ENCODE results near the gene TMPRSS9.

DNA sequence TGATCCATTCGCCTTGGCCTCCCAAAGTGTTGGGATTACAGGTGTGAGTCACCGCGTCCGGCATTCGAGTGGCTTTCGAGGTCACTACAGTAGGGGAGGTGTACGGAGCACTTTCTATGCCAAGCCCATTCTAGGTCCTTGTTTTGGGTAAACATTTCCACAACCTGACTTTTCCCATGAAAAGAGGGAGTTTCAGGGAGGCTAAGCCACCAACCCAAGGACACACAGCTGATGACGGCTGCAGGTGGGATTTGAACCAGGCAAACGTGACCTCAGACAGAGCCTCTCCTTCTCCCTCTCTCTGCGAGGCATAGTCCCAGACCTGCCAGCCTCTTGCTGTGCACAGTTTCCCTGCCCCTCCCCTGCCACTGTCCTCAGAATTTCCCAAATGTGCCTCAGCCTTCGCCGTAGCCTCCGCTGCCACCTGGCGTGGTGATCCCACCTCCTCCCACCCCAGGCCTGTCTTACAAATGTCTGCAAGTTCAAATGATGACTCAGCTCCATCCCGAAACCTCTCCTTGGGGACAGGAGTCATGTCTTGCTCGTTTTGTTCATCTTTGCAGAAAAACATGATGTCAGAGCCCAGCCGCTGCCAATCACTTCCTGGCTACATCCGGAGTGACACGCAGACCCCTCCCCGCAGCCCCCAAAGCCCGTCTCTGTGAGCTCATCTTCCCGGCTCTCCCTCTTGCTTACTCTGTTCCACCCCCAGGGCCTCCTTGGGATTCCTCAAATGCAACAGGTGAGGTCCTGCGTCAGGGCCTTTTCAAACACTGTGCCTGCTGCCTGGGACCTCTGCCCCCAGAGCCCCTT is 109.2 kb downstream of the TMPRSS9 start:
- TF ChIP-seq, protein P1, sequence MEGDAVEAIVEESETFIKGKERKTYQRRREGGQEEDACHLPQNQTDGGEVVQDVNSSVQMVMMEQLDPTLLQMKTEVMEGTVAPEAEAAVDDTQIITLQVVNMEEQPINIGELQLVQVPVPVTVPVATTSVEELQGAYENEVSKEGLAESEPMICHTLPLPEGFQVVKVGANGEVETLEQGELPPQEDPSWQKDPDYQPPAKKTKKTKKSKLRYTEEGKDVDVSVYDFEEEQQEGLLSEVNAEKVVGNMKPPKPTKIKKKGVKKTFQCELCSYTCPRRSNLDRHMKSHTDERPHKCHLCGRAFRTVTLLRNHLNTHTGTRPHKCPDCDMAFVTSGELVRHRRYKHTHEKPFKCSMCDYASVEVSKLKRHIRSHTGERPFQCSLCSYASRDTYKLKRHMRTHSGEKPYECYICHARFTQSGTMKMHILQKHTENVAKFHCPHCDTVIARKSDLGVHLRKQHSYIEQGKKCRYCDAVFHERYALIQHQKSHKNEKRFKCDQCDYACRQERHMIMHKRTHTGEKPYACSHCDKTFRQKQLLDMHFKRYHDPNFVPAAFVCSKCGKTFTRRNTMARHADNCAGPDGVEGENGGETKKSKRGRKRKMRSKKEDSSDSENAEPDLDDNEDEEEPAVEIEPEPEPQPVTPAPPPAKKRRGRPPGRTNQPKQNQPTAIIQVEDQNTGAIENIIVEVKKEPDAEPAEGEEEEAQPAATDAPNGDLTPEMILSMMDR (conservative IDR thresholded peaks at IDR 0.05; ENCODE audit: low read depth, low read length) = no peak
- no peak for TF ChIP-seq EZH2 (IDR thresholded peaks at IDR 0.05; ENCODE audit: borderline replicate concordance, low read depth, low read length, poor library complexity, severe bottlenecking)
